SK-N-SH treated with all-trans-retinoic acid at 6 μM for 48 hours (cell line): ENCODE results near the gene SVOP.

Experiments used
- ATAC-seq: fragments of 200-7000 bp; cut with Tn5 transposase; 3 replicates; pipeline ENCODE4 v1.9.1; 2020; ENCODE audit warnings: mild to moderate bottlenecking, moderate library complexity
- ARNTL ChIP-seq: fragments of 450-650 bp; formaldehyde crosslinking; IDR thresholded peaks from 2 replicates; pipeline ENCODE4 v1.5.0; 2020; ENCODE audit warnings: low read depth, mild to moderate bottlenecking, moderate library complexity, borderline replicate concordance
- BACH2 ChIP-seq: fragments of 250-450 bp; sonication (Bioruptor Pico); IDR thresholded peaks from 2 replicates; pipeline ENCODE4 v1.9.0; 2021; ENCODE audit warnings: mild to moderate bottlenecking, borderline replicate concordance
- CREB5 ChIP-seq: fragments of 250-450 bp; sonication (Bioruptor Pico); IDR thresholded peaks from 2 replicates; pipeline ENCODE4 v1.5.1; 2020; ENCODE audit warnings: low read depth, mild to moderate bottlenecking, moderate library complexity
- CSDC2 ChIP-seq: fragments of 250-450 bp; sonication (Bioruptor Pico); IDR thresholded peaks from 2 replicates; pipeline ENCODE4 v1.5.0; 2020; ENCODE audit warnings: mild to moderate bottlenecking, moderate library complexity
- CSRNP3 ChIP-seq: fragments of 250-450 bp; sonication (Bioruptor Pico); IDR thresholded peaks from 2 replicates; pipeline ENCODE4 v1.5.1; 2021; ENCODE audit warnings: mild to moderate bottlenecking, moderate library complexity
- ESRRG ChIP-seq: fragments of 250-450 bp; sonication (Bioruptor Pico); IDR thresholded peaks from 2 replicates; pipeline ENCODE4 v1.6.1; 2021; ENCODE audit warnings: mild to moderate bottlenecking
- ISL1 ChIP-seq: fragments of 250-450 bp; sonication (Bioruptor Pico); IDR thresholded peaks from 2 replicates; pipeline ENCODE4 v2.1.2; 2022; ENCODE audit warnings: mild to moderate bottlenecking, moderate library complexity
- OSR1 ChIP-seq: fragments of 250-450 bp; sonication (Bioruptor Pico); IDR thresholded peaks from 2 replicates; pipeline ENCODE4 v1.8.0; 2022; ENCODE audit warnings: moderate library complexity, mild to moderate bottlenecking, inconsistent platforms
- POU6F1 ChIP-seq: fragments of 250-450 bp; sonication (Bioruptor Pico); IDR thresholded peaks from 2 replicates; pipeline ENCODE4 v1.8.0; 2021; ENCODE audit warnings: low read depth, mild to moderate bottlenecking, moderate library complexity, borderline replicate concordance
- RARB ChIP-seq: fragments of 250-450 bp; sonication (Bioruptor Pico); IDR thresholded peaks from 2 replicates; pipeline ENCODE4 v1.8.0; 2021; ENCODE audit warnings: mild to moderate bottlenecking, moderate library complexity
- SNAI2 ChIP-seq: fragments of 250-450 bp; sonication (Bioruptor Pico); IDR thresholded peaks from 2 replicates; pipeline ENCODE4 v1.5.0; 2020; ENCODE audit warnings: mild to moderate bottlenecking, moderate library complexity
- TCF4 ChIP-seq: fragments of 250-450 bp; sonication (Bioruptor Pico); IDR thresholded peaks from 2 replicates; pipeline ENCODE4 v1.8.0; 2021; ENCODE audit warnings: mild to moderate bottlenecking, moderate library complexity, borderline replicate concordance
- TOX ChIP-seq: fragments of 250-450 bp; sonication (Bioruptor Pico); IDR thresholded peaks from 2 replicates; pipeline ENCODE4 v1.8.0; 2021; ENCODE audit warnings: mild to moderate bottlenecking, moderate library complexity, borderline replicate concordance
- ZC3H10 ChIP-seq: fragments of 250-450 bp; sonication (Bioruptor Pico); IDR thresholded peaks from 2 replicates; pipeline ENCODE4 v1.5.1; 2021; ENCODE audit warnings: mild to moderate bottlenecking, moderate library complexity
- ZFP3 ChIP-seq: fragments of 250-450 bp; sonication (Bioruptor Pico); IDR thresholded peaks from 2 replicates; pipeline ENCODE4 v1.5.0; 2020; ENCODE audit warnings: mild to moderate bottlenecking, moderate library complexity
- ZFP30 ChIP-seq: fragments of 450-650 bp; formaldehyde crosslinking; IDR thresholded peaks from 2 replicates; pipeline ENCODE4 v1.5.0; 2022; ENCODE audit warnings: mild to moderate bottlenecking, moderate library complexity
- ZNF565 ChIP-seq: fragments of 450-650 bp; formaldehyde crosslinking; conservative IDR thresholded peaks from 2 replicates; pipeline ENCODE4 v1.5.0; 2020; ENCODE audit warnings: low read depth, mild to moderate bottlenecking, moderate library complexity
- ZNF70 ChIP-seq: fragments of 450-650 bp; formaldehyde crosslinking; IDR thresholded peaks from 2 replicates; pipeline ENCODE4 v1.5.0; 2020; ENCODE audit warnings: mild to moderate bottlenecking, moderate library complexity
- ZNF8 ChIP-seq: fragments of 450-650 bp; formaldehyde crosslinking; IDR thresholded peaks from 2 replicates; pipeline ENCODE4 v1.5.0; 2020; ENCODE audit warnings: mild to moderate bottlenecking, moderate library complexity
- TF ChIP-seq, protein P1 (sequence below): fragments of 250-450 bp; sonication (Bioruptor Pico); IDR thresholded peaks from 2 replicates; pipeline ENCODE4 v1.8.0; 2020; ENCODE audit warnings: mild to moderate bottlenecking, moderate library complexity, borderline replicate concordance
- TF ChIP-seq, protein P2 (sequence below): fragments of 250-450 bp; sonication (Bioruptor Pico); IDR thresholded peaks from 2 replicates; pipeline ENCODE4 v1.5.0; 2020; ENCODE audit warnings: mild to moderate bottlenecking, moderate library complexity

Gene SVOP

DNA sequence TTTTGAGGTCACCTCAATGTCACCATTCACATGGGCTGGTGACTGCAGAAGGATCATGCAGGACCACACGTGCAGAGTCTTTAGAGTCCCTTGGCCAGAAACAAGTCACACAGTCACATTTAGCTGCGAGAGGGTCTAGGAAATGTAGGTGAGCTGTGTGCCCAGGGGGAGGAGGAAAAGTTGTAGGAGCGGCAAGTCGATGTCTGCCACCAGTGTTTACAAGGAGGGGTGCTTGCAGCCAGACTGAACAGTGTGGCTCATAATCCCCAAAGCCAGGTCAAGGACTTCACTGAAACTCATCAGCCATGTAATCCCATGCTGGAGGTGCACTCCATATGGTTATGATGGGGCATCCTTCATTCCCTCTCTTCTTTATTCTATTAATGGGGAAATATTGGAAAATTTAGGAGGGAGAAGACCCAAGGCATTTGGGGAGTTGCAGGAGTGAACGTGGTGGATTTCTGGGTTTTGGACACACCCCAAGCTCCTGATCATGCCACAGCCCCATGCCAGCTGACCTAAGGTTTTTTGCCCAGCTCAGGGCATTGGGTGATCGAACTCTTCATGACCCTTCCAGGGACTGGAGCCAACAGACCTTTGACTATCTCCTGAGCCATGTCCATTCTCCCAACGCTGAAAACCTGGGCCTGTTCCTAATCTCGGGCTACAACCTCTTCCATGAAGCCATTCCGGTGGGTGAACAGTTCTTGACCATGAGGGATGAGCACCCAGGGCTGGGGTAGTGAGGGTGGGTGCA, 133.8 kb downstream of the SVOP start:
- TF ChIP-seq TOX (no peak), SNAI2 (CRISPR knock-in tag) (no peak), CSDC2 (CRISPR knock-in tag) (no peak), ZC3H10 (CRISPR knock-in tag) (no peak), TCF4 (CRISPR knock-in tag) (no peak), CREB5 (CRISPR knock-in tag) (no peak), ZFP3 (CRISPR knock-in tag) (no peak), ESRRG (CRISPR knock-in tag) (no peak), POU6F1 (CRISPR knock-in tag) (no peak), BACH2 (CRISPR knock-in tag) (no peak), CSRNP3 (CRISPR knock-in tag) (no peak), ISL1 (CRISPR knock-in tag) (no peak), OSR1 (no peak), ZFP30 (no peak), ZNF8 (CRISPR knock-in tag) (no peak), ZNF565 (CRISPR knock-in tag) (no peak), RARB (CRISPR knock-in tag) (no peak), ARNTL (CRISPR knock-in tag) (no peak)
- TF ChIP-seq, protein P1, sequence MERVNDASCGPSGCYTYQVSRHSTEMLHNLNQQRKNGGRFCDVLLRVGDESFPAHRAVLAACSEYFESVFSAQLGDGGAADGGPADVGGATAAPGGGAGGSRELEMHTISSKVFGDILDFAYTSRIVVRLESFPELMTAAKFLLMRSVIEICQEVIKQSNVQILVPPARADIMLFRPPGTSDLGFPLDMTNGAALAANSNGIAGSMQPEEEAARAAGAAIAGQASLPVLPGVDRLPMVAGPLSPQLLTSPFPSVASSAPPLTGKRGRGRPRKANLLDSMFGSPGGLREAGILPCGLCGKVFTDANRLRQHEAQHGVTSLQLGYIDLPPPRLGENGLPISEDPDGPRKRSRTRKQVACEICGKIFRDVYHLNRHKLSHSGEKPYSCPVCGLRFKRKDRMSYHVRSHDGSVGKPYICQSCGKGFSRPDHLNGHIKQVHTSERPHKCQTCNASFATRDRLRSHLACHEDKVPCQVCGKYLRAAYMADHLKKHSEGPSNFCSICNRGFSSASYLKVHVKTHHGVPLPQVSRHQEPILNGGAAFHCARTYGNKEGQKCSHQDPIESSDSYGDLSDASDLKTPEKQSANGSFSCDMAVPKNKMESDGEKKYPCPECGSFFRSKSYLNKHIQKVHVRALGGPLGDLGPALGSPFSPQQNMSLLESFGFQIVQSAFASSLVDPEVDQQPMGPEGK (CRISPR knock-in tag): no peak
- TF ChIP-seq, protein P2, sequence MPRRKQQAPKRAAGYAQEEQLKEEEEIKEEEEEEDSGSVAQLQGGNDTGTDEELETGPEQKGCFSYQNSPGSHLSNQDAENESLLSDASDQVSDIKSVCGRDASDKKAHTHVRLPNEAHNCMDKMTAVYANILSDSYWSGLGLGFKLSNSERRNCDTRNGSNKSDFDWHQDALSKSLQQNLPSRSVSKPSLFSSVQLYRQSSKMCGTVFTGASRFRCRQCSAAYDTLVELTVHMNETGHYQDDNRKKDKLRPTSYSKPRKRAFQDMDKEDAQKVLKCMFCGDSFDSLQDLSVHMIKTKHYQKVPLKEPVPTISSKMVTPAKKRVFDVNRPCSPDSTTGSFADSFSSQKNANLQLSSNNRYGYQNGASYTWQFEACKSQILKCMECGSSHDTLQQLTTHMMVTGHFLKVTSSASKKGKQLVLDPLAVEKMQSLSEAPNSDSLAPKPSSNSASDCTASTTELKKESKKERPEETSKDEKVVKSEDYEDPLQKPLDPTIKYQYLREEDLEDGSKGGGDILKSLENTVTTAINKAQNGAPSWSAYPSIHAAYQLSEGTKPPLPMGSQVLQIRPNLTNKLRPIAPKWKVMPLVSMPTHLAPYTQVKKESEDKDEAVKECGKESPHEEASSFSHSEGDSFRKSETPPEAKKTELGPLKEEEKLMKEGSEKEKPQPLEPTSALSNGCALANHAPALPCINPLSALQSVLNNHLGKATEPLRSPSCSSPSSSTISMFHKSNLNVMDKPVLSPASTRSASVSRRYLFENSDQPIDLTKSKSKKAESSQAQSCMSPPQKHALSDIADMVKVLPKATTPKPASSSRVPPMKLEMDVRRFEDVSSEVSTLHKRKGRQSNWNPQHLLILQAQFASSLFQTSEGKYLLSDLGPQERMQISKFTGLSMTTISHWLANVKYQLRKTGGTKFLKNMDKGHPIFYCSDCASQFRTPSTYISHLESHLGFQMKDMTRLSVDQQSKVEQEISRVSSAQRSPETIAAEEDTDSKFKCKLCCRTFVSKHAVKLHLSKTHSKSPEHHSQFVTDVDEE (CRISPR knock-in tag): no peak
- ATAC-seq: no peak

- peak; percentile 69 for ATAC-seq
- no peak for TF ChIP-seq CSDC2 (CRISPR knock-in tag)
- no peak for TF ChIP-seq TOX
- no peak for TF ChIP-seq CSRNP3 (CRISPR knock-in tag)
- no peak for TF ChIP-seq OSR1
- no peak for TF ChIP-seq TCF4 (CRISPR knock-in tag)
- no peak for TF ChIP-seq RARB (CRISPR knock-in tag)
- TF ChIP-seq ARNTL (CRISPR knock-in tag): no peak
- TF ChIP-seq ISL1 (CRISPR knock-in tag): no peak
- TF ChIP-seq ZNF565 (CRISPR knock-in tag): no peak
- TF ChIP-seq SNAI2 (CRISPR knock-in tag): no peak
- no peak for TF ChIP-seq ZFP30
- no peak for TF ChIP-seq ZNF8 (CRISPR knock-in tag)
- TF ChIP-seq BACH2 (CRISPR knock-in tag): no peak
- no peak for TF ChIP-seq ZNF70
- TF ChIP-seq, all 23 proteins: peak for 0
Observed at GRCh38 chr12:108884116-108885012, 136.5 kb downstream of the SVOP start.
